ENCODE data around the gene ACTMAP. TPM values are rescaled to one million over a fixed set of nuclear protein-coding genes. Genes with fewer than 3 reads are reported as not detected.

ACTMAP gene
- total and polyA plus RNA-seq, 2 of the 13 experiments (the other 11 are each of a cell fraction or from before 2014, with no cell fraction given), result 2.2 to 7.9 TPM

DNA sequence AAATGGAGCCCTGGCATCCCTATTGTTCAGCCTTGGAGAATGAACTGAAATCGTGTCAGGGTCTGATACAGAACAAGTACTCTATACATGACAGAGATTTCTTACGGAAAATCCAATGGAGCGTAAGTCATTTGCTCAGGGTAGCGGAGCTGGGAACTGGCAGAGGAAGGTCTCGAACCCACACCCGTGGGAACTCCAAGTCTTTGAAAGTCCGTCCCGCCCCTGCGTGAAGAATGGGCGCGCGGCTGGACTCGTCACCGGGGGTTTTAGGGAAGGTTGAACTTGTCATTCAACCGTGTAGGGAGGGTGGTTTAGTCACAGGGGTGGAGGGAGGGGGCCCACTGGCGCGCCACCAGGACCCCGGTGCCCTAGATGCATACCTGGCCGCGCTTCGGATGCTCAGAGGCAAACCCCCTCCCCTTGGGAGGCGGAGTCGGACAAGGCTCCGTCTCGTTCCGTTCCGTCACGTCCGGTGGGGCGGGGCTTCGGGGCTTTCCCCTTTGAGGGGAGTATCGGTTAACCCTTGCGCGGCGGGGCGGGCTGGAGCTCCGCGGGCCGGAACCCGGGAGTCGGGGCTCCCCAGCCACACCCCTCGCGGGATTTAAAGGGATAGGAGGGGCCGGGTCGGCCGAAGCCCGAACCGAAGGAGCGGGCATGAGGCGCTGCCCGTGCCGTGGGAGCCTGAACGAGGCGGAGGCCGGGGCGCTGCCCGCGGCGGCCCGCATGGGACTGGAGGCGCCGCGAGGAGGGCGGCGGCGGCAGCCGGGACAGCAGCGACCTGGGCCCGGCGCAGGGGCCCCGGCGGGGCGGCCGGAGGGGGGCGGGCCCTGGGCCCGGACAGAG, 33.6 kb downstream of the ACTMAP start, which contains the start of the genes COQ8B and ITPKC (continued):
- no peak for TF ChIP-seq ZNF720 (CRISPR knock-in tag; IDR thresholded peaks at IDR 0.05)
- 0 out of 2 replicates have a peak, but pooled peaks have one; percentile 54 for TF ChIP-seq ZFP90 (CRISPR knock-in tag; IDR thresholded peaks at IDR 0.05; ENCODE audit: borderline replicate concordance)
- TF ChIP-seq, protein P1, sequence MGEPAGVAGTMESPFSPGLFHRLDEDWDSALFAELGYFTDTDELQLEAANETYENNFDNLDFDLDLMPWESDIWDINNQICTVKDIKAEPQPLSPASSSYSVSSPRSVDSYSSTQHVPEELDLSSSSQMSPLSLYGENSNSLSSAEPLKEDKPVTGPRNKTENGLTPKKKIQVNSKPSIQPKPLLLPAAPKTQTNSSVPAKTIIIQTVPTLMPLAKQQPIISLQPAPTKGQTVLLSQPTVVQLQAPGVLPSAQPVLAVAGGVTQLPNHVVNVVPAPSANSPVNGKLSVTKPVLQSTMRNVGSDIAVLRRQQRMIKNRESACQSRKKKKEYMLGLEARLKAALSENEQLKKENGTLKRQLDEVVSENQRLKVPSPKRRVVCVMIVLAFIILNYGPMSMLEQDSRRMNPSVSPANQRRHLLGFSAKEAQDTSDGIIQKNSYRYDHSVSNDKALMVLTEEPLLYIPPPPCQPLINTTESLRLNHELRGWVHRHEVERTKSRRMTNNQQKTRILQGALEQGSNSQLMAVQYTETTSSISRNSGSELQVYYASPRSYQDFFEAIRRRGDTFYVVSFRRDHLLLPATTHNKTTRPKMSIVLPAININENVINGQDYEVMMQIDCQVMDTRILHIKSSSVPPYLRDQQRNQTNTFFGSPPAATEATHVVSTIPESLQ (CRISPR knock-in tag; conservative IDR thresholded peaks at IDR 0.05), result no peak
- no peak for TF ChIP-seq HDAC6 (IDR thresholded peaks at IDR 0.05; ENCODE audit: low read depth, low read length)
- TF ChIP-seq ZNF75D (CRISPR knock-in tag; IDR thresholded peaks at IDR 0.05; ENCODE audit: borderline replicate concordance), result no peak
- no peak for TF ChIP-seq GATA4 (IDR thresholded peaks at IDR 0.05; ENCODE audit: borderline replicate concordance, low read depth)
- no peak for TF ChIP-seq CC2D1A (CRISPR knock-in tag; IDR thresholded peaks at IDR 0.05)
- TF ChIP-seq, protein P2, sequence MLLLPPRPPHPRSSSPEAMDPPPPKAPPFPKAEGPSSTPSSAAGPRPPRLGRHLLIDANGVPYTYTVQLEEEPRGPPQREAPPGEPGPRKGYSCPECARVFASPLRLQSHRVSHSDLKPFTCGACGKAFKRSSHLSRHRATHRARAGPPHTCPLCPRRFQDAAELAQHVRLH (CRISPR knock-in tag; IDR thresholded peaks at IDR 0.05; ENCODE audit: borderline replicate concordance, low read depth), result no peak
- TF ChIP-seq TCF7L2 (IDR thresholded peaks at IDR 0.05; ENCODE audit: low read depth, low read length), result no peak
- no peak for TF ChIP-seq CBFB (CRISPR knock-in tag; IDR thresholded peaks at IDR 0.05)
- no peak for TF ChIP-seq BORCS8-MEF2B (CRISPR knock-in tag; IDR thresholded peaks at IDR 0.05)
- no peak for TF ChIP-seq MAF1 (CRISPR knock-in tag; IDR thresholded peaks at IDR 0.05; ENCODE audit: borderline replicate concordance)
- 0 out of 2 replicates have a peak, but pooled peaks have one; percentile 9 for TF ChIP-seq KDM4B (CRISPR knock-in tag; IDR thresholded peaks at IDR 0.05)
- TF ChIP-seq POLR2AphosphoS2 (IDR thresholded peaks at IDR 0.05; ENCODE audit: low read depth, low read length), result no peak
- peak; percentile 23; the same call in 1 of the 2 replicates for TF ChIP-seq ZNF430 (CRISPR knock-in tag; IDR thresholded peaks at IDR 0.05)
- no peak for TF ChIP-seq EP300 (IDR thresholded peaks at IDR 0.05; ENCODE audit: low read depth in 2 of 2, low read length in 2 of 2)
- TF ChIP-seq EP300 (CRISPR knock-in tag; IDR thresholded peaks at IDR 0.05; ENCODE audit: borderline replicate concordance), result no peak
- TF ChIP-seq, protein P3, sequence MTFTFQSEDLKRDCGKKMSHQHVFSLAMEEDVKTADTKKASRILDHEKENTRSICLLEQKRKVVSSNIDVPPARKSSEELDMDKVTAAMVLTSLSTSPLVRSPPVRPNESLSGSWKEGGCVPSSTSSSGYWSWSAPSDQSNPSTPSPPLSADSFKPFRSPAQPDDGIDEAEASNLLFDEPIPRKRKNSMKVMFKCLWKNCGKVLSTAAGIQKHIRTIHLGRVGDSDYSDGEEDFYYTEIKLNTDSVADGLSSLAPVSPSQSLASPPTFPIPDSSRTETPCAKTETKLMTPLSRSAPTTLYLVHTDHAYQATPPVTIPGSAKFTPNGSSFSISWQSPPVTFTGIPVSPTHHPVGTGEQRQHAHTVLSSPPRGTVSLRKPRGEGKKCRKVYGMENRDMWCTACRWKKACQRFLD (CRISPR knock-in tag; IDR thresholded peaks at IDR 0.05; ENCODE audit: borderline replicate concordance), result no peak
- peak; percentile 77; the same call in 1 of the 2 replicates for TF ChIP-seq ZFX (CRISPR knock-in tag; IDR thresholded peaks at IDR 0.05; ENCODE audit: low read depth)
- peak; percentile 78 for TF ChIP-seq CHD2 (IDR thresholded peaks at IDR 0.05; ENCODE audit: low read depth, low read length)
- no peak for TF ChIP-seq ZNF383 (CRISPR knock-in tag; IDR thresholded peaks at IDR 0.05; ENCODE audit: borderline replicate concordance)
- TF ChIP-seq CBX2 (IDR thresholded peaks at IDR 0.05; ENCODE audit: low read depth, low read length), result no peak
- no peak for TF ChIP-seq CBX2 (CRISPR knock-in tag; IDR thresholded peaks at IDR 0.05; ENCODE audit: low read depth)
- TF ChIP-seq ZNF567 (CRISPR knock-in tag; IDR thresholded peaks at IDR 0.05; ENCODE audit: borderline replicate concordance), result no peak
- TF ChIP-seq ZNF367 (CRISPR knock-in tag; IDR thresholded peaks at IDR 0.05; ENCODE audit: borderline replicate concordance), result 0 out of 2 replicates have a peak, but pooled peaks have one; percentile 47
- TF ChIP-seq SALL1 (CRISPR knock-in tag; IDR thresholded peaks at IDR 0.05), result peak; percentile 62
- TF ChIP-seq ZNF615 (CRISPR knock-in tag; IDR thresholded peaks at IDR 0.05; ENCODE audit: borderline replicate concordance), result no peak
